ENCODE results near the gene EEA1.
A peak's percentile ranks its signal among the peaks of the same experiment; 100 is the strongest.

Gene EEA1

GRCh38 chr12:92968176-92968813, 39.2 kb upstream of the EEA1 start:
- no peak for TF ChIP-seq CTCF (conservative IDR thresholded peaks at IDR 0.05)
- H3K27ac ChIP-seq, result no peak overlapping the region

GRCh38 chr12:92964378-92964777, 35.3 kb upstream of the EEA1 start:
- H3K27ac ChIP-seq, result peak overlapping the region; percentile 51

GRCh38 chr12:92961949-92962348, 32.9 kb upstream of the EEA1 start:
- H3K27ac ChIP-seq, result no peak overlapping the region
- no peak for TF ChIP-seq CTCF (conservative IDR thresholded peaks at IDR 0.05)

GRCh38 chr12:92955997-92956663, 27.0 kb upstream of the EEA1 start:
- H3K27ac ChIP-seq, result no peak overlapping the region
- no peak for TF ChIP-seq CTCF (conservative IDR thresholded peaks at IDR 0.05)

GRCh38 chr12:92953747-92954146, 24.7 kb upstream of the EEA1 start:
- H3K27ac ChIP-seq, result no peak overlapping the region
- TF ChIP-seq CTCF (conservative IDR thresholded peaks at IDR 0.05), result no peak

- H3K27ac ChIP-seq, result no peak overlapping the region
- no peak for TF ChIP-seq CTCF (conservative IDR thresholded peaks at IDR 0.05)
Measured at GRCh38 chr12:92952394-92952793, 23.3 kb upstream of the EEA1 start.

GRCh38 chr12:92951006-92951405, 21.9 kb upstream of the EEA1 start:
- no peak for TF ChIP-seq CTCF (conservative IDR thresholded peaks at IDR 0.05)
- H3K27ac ChIP-seq, result no peak overlapping the region

GRCh38 chr12:92950011-92950410, 20.9 kb upstream of the EEA1 start:
- H3K27ac ChIP-seq, result no peak overlapping the region
- TF ChIP-seq CTCF (conservative IDR thresholded peaks at IDR 0.05), result no peak
